B cell (primary cell): ENCODE measurements around the gene IGLL5. TPM values are rescaled to one million over a fixed set of nuclear protein-coding genes. Genes with fewer than 3 reads are reported as not detected.
A peak's percentile ranks its signal among the peaks of the same experiment; 100 is the strongest.

Experiments used
- ATAC-seq: fragments of 200-7000 bp; cut with Tn5 transposase; one replicate; pipeline ENCODE4 v1.10.0; 2021; ENCODE audit warnings: low read depth, mild to moderate bottlenecking, moderate number of reproducible peaks, moderate library complexity
- CTCF ChIA-PET: fragments of 350-600 bp; sonication (Branson Sonifier 250); formaldehyde crosslinking; loops from one replicate; lab custom pipeline; 2021; ENCODE audit warnings: antibody characterized with exemption, inconsistent platforms; lab: Charles Lee
- POLR2A ChIA-PET: fragments of 350-600 bp; sonication (Branson Sonifier 250); formaldehyde crosslinking; loops from one replicate; lab custom pipeline; 2021; ENCODE audit warnings: antibody characterized with exemption; lab: Charles Lee
- DNase-seq: peaks from one replicate; pipeline ENCODE4 v3.0.0; 2013
- H2AFZ ChIP-seq: 2 replicates; pipeline ENCODE4 v1.6.1; 2012; ENCODE audit warnings: mild to moderate bottlenecking, low read depth, low read length; ENCODE audit not compliant: insufficient read depth, poor library complexity, severe bottlenecking
- H3K27ac ChIP-seq, 2 donors: 1 replicate in 1 of 2; 2 replicates in 1 of 2; pipeline ENCODE4 v1.5.1; 2012 to 2013; ENCODE audit warnings: low read length in 2 of 2, mild to moderate bottlenecking in 2 of 2, moderate library complexity in 1 of 2
- H3K27me3 ChIP-seq, 4 experiments: fragments of 200-600 bp in 1 of 4; sonication (generic) in 1 of 4; replicated peaks in 1 of 4; 1 replicate in 2 of 4; 2 replicates in 2 of 4; pipeline versions ENCODE4 v1.6.1 to v1.7.0; 2013 to 2016; ENCODE audit warnings: low read length in 3 of 4, mild to moderate bottlenecking in 2 of 4, mixed read lengths in 1 of 4, moderate library complexity in 1 of 4; ENCODE audit not compliant: insufficient read depth in 4 of 4, control insufficient read depth in 3 of 4; ENCODE audit errors: control extremely low read depth in 1 of 4
- H3K36me3 ChIP-seq, 2 experiments: replicated peaks in 1 of 2; 1 replicate in 1 of 2; 2 replicates in 1 of 2; pipeline versions ENCODE4 v1.6.1 to v1.7.1; 2013; ENCODE audit warnings: low read length in 1 of 2; ENCODE audit not compliant: insufficient read depth in 2 of 2, control insufficient read depth in 1 of 2; ENCODE audit errors: control extremely low read depth in 1 of 2, extremely low read depth in 1 of 2
- H3K4me1 ChIP-seq, 2 donors: fragments of 200-600 bp in 1 of 2; sonication (generic) in 1 of 2; 1 replicate in 1 of 2; 2 replicates in 1 of 2; pipeline versions ENCODE4 v1.5.1 to v1.6.1; 2013 to 2017; ENCODE audit warnings: low read length in 2 of 2; ENCODE audit not compliant: control insufficient read depth in 2 of 2, insufficient read depth in 2 of 2
- H3K4me2 ChIP-seq: replicated peaks from 2 replicates; pipeline ENCODE3; 2012; ENCODE audit warnings: mild to moderate bottlenecking, low read depth, low read length; ENCODE audit not compliant: poor library complexity, severe bottlenecking
- H3K4me3 ChIP-seq, 5 experiments: fragments of 200-600 bp in 1 of 5; sonication (generic) in 1 of 5; 1 replicate in 3 of 5; 2 replicates in 2 of 5; pipeline versions ENCODE4 v1.5.1 to v1.7.0; 2011 to 2016; ENCODE audit warnings: low read length in 4 of 5, mild to moderate bottlenecking in 4 of 5, low read depth in 2 of 5, control low read depth in 1 of 5, moderate library complexity in 1 of 5; ENCODE audit not compliant: insufficient read depth in 1 of 5; ENCODE audit errors: control extremely low read depth in 1 of 5, extremely low read depth in 1 of 5
- H3K79me2 ChIP-seq: fragments of 200-600 bp; sonication (generic); one replicate; pipeline ENCODE4 v1.6.0; 2016; ENCODE audit warnings: low read length; ENCODE audit not compliant: control insufficient read depth, insufficient read depth
- H3K9ac ChIP-seq: fragments of 200-600 bp; sonication (generic); 2 replicates; pipeline ENCODE4 v1.6.1; 2017; ENCODE audit warnings: mild to moderate bottlenecking, low read length, moderate library complexity
- H3K9me3 ChIP-seq, 3 donors: one replicate each; pipeline versions ENCODE4 v1.6.1 to v1.7.1; 2013; ENCODE audit warnings: low read length in 2 of 3; ENCODE audit not compliant: control insufficient read depth in 2 of 3, insufficient read depth in 1 of 3; ENCODE audit errors: control extremely low read depth in 1 of 3
- H4K20me1 ChIP-seq: 2 replicates; pipeline ENCODE4 v1.6.0; 2012; ENCODE audit warnings: mild to moderate bottlenecking, low read length; ENCODE audit not compliant: insufficient read depth, control insufficient read depth, poor library complexity, severe bottlenecking
- H3K27ac Mint-ChIP-seq: one replicate; pipeline ENCODE4 v1.8.0; 2021; ENCODE audit warnings: mixed read lengths
- H3K27me3 Mint-ChIP-seq: one replicate; pipeline ENCODE4 v1.8.0; 2021; ENCODE audit warnings: mixed read lengths
- H3K4me1 Mint-ChIP-seq: one replicate; pipeline ENCODE4 v1.8.0; 2021; ENCODE audit warnings: mixed read lengths
- H3K4me3 Mint-ChIP-seq: one replicate; pipeline ENCODE4 v1.8.0; 2021; ENCODE audit warnings: mixed read lengths
- H3K9me3 Mint-ChIP-seq: one replicate; pipeline ENCODE4 v1.8.0; 2022; ENCODE audit warnings: mixed read lengths; ENCODE audit not compliant: insufficient read depth
- CTCF ChIP-seq: fragments of 200-600 bp; IDR thresholded peaks from one replicate; pipeline ENCODE4 v1.8.0; 2022; ENCODE audit warnings: antibody characterized with exemption, mild to moderate bottlenecking
- EZH2 ChIP-seq: IDR thresholded peaks from 2 replicates; pipeline ENCODE4 v1.6.1; 2012; ENCODE audit warnings: borderline replicate concordance, low read depth, mild to moderate bottlenecking, moderate library complexity, low read length; ENCODE audit not compliant: insufficient read depth, poor library complexity, severe bottlenecking
- WGBS: methylation state at CpG from one replicate; pipeline ENCODE4 v1.1.5; 2013; ENCODE audit warnings: missing lambda C conversion rate; ENCODE audit not compliant: insufficient coverage; 5-methylcytosine and 5-hydroxymethylcytosine counted together
- intact Hi-C: fragments of 100-400 bp; cut with micrococcal nuclease; formaldehyde crosslinking; loops from one replicate; pipeline ENCODE4 v1.10.0; 2022
- polyA plus RNA-seq: library from polyadenylated mRNA; depleted of rRNA; stranded (reverse); fragments of >200 nt; gene quantifications from 2 replicates; pipeline ENCODE4 v1.2.3, GENCODE V29; 2012
- total RNA-seq, 2 donors: library from RNA; stranded (reverse); fragments of 120-200 nt in 1 of 2; gene quantifications; 1 replicate in 1 of 2; 2 replicates in 1 of 2; pipeline versions ENCODE4 v1.2.3 to v1.2.4, GENCODE V29; 2013 to 2022

Gene IGLL5
- total and polyA plus RNA-seq, 2 donors (not counting 1 experiment from before 2014, with no cell fraction given) = 39.8 to 365 TPM

GRCh38 chr22:22931557-22932270 lies 44.1 kb downstream of the IGLL5 start:
- Histone ChIP-seq H4K20me1 (no peaks in the 10 kb centered on the region), H3K27me3 (no peaks in the 10 kb centered on the region), H3K4me1 (peaks cover 97 to 100% of the 10 kb centered on the region in 2 donors), H3K79me2 (peaks cover 89% of the 10 kb centered on the region), H2AFZ (no peak overlapping the region), H3K36me3 (no peaks in the 10 kb centered on the region), H3K27ac (peak overlapping the region; percentile 94 to 99), H3K4me3 (peak overlapping the region in 1 of 5 experiments; percentile 38), H3K9me3 (no peaks in the 10 kb centered on the region), H3K4me2 (peak overlapping the region; percentile 80), H3K9ac (peak overlapping the region; percentile 27)
- peaks cover 99% of the 10 kb centered on the region for H3K4me1 Mint-ChIP-seq
- TF ChIP-seq CTCF (no peak), EZH2 (no peak)
- 26% methylated on average over 13 of the region's 14 CpGs for WGBS
- POLR2A ChIA-PET = interaction anchor here (0.6 to 3.2 kb wide), 13 partner anchors 10 to 736 kb away, joined by 3 to 11 read pairs (median 3); no protein-coding TSS in a partner anchor
- intact Hi-C loops = loop anchor here (10.0 kb wide), 1 partner anchor 897 kb away; no protein-coding TSS in a partner anchor
- no peaks in the 10 kb centered on the region for H3K27me3 Mint-ChIP-seq
- ATAC-seq (no peak), DNase-seq (peak; percentile 69)
- peak overlapping the region; percentile 95 for H3K27ac Mint-ChIP-seq
- CTCF ChIA-PET = interaction anchor here (1.1 to 10.9 kb wide), 7 partner anchors 11 to 84 kb away, joined by 4 to 181 read pairs (median 7); no protein-coding TSS in a partner anchor
- peak overlapping the region; percentile 66 for H3K4me3 Mint-ChIP-seq
- no peaks in the 10 kb centered on the region for H3K9me3 Mint-ChIP-seq

- WGBS = 38% methylated on average over 6 of the region's 6 CpGs
- Histone ChIP-seq H3K4me2 (peak overlapping the region; percentile 80), H3K4me1 (peaks cover 99 to 100% of the 10 kb centered on the region in 2 donors), H4K20me1 (no peaks in the 10 kb centered on the region), H3K27ac (peak overlapping the region; percentile 94 to 99), H3K9ac (peak overlapping the region; percentile 27), H3K27me3 (no peaks in the 10 kb centered on the region), H3K36me3 (no peaks in the 10 kb centered on the region), H3K4me3 (peak overlapping the region in 1 of 5 experiments; percentile 38), H3K79me2 (peaks cover 94% of the 10 kb centered on the region), H2AFZ (no peak overlapping the region), H3K9me3 (no peaks in the 10 kb centered on the region)
- H3K4me1 Mint-ChIP-seq = peaks cover 99% of the 10 kb centered on the region
- no peaks in the 10 kb centered on the region for H3K27me3 Mint-ChIP-seq
- TF ChIP-seq CTCF (no peak), EZH2 (no peak)
- H3K4me3 Mint-ChIP-seq = peak overlapping the region; percentile 66
- DNase-seq (no peak), ATAC-seq (no peak)
- H3K9me3 Mint-ChIP-seq = no peaks in the 10 kb centered on the region
- ChIA-PET CTCF (interaction anchor here (1.0 to 10.9 kb wide), 7 partner anchors 11 to 178 kb away, joined by 3 to 181 read pairs (median 7); no protein-coding TSS in a partner anchor), POLR2A (interaction anchor here (1.0 to 1.6 kb wide), 10 partner anchors 8 to 61 kb away, joined by 3 to 9 read pairs (median 3); no protein-coding TSS in a partner anchor)
- H3K27ac Mint-ChIP-seq = peak overlapping the region; percentile 95
- intact Hi-C loops = loop anchor here (10.0 kb wide), 1 partner anchor 898 kb away; no protein-coding TSS in a partner anchor
Measured at GRCh38 chr22:22932512-22932941, 44.9 kb downstream of the IGLL5 start.
